Mucosa of descending colon (tissue), 3 donors: ENCODE measurements around the gene CBX3. TPM values are rescaled to one million over a fixed set of nuclear protein-coding genes. Genes with fewer than 3 reads are reported as not detected.
A peak's percentile ranks its signal among the peaks of the same experiment; 100 is the strongest.
"Not testable (repeated sequence)": the region's sequence is repeated elsewhere in the genome, so short reads cannot be mapped to it uniquely, and the experiment has no call there.

Source experiments
- ATAC-seq: fragments of 200-7000 bp; cut with Tn5 transposase; one replicate; pipeline ENCODE4 v1.9.1; 2020; ENCODE audit warnings: mild to moderate bottlenecking, moderate library complexity
- DNase-seq, 3 donors: peaks; one replicate each; pipeline ENCODE4 v3.0.0-alpha.2; 2020
- H3K36me3 ChIP-seq: fragments of 200-600 bp; one replicate; pipeline ENCODE4 v1.8.0; 2021; ENCODE audit warnings: low read depth, mild to moderate bottlenecking
- H3K4me1 ChIP-seq: fragments of 200-600 bp; one replicate; pipeline ENCODE4 v1.8.0; 2021; ENCODE audit warnings: low read depth, mild to moderate bottlenecking
- H3K4me3 ChIP-seq: fragments of 200-600 bp; one replicate; pipeline ENCODE4 v1.8.0; 2021; ENCODE audit warnings: mild to moderate bottlenecking
- H3K9me3 ChIP-seq: fragments of 200-600 bp; one replicate; pipeline ENCODE4 v1.8.0; 2021; ENCODE audit warnings: mild to moderate bottlenecking
- intact Hi-C, 2 donors: fragments of 100-400 bp; cut with DNase I in 1 of 2; cut with micrococcal nuclease in 1 of 2; formaldehyde crosslinking; loops; one replicate each; pipeline versions ENCODE4 v1.11.0 to v1.11.1; 2022; cut with DNase I, micrococcal nuclease
- total RNA-seq, 3 donors: library from RNA; stranded (reverse); fragmentation: NEBNext Ultra II Directional in 2 of 3; extraction: Animal tissue kit (Norgen Biotek cat#: 25700) in 2 of 3; gene quantifications; one replicate each; pipeline versions ENCODE4 v1.2.1 to v1.2.4, GENCODE V29; 2021 to 2023
- TF ChIP-seq, protein P1 (sequence below): fragments of 200-600 bp; IDR thresholded peaks from one replicate; pipeline ENCODE4 v1.8.0; 2022; ENCODE audit warnings: antibody characterized with exemption, mild to moderate bottlenecking
- donor health status: DM: no; HTN: no; CAD: no; lungs with moderate emphysema.
- donor health status: DM: no; HTN: no; CAD: no.
- donor health status: DM: no; HTN: yes; CAD: no.

The CBX3 gene
- total RNA-seq, 3 donors from 2014 or later, result 61.3 to 93.8 (median 81.4) TPM

DNA sequence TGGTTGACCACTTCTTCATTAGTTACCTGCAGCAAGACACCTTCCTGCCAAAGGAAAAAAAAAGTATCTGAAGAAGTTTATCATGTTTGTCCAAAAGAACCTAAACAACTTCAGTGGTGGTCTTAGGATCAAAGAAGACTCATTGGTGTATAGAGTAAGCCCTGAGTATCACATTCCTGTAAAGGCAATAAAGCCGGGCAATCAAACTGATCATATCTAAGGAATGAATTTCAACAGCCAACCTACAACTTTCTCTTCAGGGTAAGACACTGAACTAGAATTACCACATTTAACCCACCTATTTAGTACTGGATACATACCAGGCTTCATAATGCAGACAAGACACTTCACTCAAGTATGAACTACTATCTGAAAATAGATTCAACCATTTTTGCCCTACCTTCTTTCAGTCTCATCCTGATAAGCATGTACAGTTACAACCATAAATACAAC, 11.1 kb upstream of the CBX3 start:
- ATAC-seq, result no peak
- Histone ChIP-seq H3K9me3 (no peaks in the 10 kb centered on the region), H3K36me3 (peaks cover 20% of the 10 kb centered on the region), H3K4me1 (peaks cover 30% of the 10 kb centered on the region), H3K4me3 (no peak overlapping the region)
- intact Hi-C loops, result no loop called here
- TF ChIP-seq, protein P1, sequence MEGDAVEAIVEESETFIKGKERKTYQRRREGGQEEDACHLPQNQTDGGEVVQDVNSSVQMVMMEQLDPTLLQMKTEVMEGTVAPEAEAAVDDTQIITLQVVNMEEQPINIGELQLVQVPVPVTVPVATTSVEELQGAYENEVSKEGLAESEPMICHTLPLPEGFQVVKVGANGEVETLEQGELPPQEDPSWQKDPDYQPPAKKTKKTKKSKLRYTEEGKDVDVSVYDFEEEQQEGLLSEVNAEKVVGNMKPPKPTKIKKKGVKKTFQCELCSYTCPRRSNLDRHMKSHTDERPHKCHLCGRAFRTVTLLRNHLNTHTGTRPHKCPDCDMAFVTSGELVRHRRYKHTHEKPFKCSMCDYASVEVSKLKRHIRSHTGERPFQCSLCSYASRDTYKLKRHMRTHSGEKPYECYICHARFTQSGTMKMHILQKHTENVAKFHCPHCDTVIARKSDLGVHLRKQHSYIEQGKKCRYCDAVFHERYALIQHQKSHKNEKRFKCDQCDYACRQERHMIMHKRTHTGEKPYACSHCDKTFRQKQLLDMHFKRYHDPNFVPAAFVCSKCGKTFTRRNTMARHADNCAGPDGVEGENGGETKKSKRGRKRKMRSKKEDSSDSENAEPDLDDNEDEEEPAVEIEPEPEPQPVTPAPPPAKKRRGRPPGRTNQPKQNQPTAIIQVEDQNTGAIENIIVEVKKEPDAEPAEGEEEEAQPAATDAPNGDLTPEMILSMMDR, result no peak
- DNase-seq, result no peak

DNA sequence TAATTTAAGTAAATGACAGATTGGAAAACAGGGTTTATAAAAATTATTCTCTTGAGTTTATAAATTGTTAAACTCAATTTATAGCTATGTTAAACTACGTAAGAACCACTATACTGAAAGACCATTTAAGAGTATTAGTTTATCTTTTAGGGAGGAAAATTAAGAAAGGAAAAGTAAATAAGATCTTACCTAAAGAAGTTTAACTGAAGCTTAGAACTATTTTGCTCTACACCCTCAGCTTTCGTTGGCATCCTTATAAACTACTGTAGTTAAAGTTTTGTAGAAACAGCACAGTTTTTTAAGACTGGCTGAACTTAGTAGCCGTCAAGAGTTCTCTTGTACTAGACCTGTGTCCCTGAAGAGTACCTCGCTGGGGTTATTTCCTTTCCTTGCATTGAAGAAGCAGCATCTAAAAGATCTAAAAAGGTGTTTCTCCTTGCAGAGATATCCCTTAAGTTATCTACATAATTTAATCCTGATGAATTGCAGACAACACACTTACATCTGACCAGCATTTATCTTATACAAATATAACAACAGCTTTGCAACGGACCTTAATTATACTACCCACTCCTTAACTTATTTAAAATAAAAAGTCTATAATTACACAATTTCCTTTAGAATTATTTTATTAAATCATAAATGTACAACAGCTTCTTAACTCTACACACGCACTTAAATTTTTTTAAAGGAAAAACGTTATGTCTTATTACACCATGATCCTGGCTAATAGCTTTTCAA, 10.1 kb upstream of the CBX3 start:
- Histone ChIP-seq H3K9me3 (no peaks in the 10 kb centered on the region), H3K4me1 (peaks cover 31% of the 10 kb centered on the region), H3K4me3 (no peak overlapping the region), H3K36me3 (peaks cover 20% of the 10 kb centered on the region)
- intact Hi-C loops, result no loop called here
- no peak for ATAC-seq
- TF ChIP-seq, protein P1, result no peak
- DNase-seq, result no peak

DNA sequence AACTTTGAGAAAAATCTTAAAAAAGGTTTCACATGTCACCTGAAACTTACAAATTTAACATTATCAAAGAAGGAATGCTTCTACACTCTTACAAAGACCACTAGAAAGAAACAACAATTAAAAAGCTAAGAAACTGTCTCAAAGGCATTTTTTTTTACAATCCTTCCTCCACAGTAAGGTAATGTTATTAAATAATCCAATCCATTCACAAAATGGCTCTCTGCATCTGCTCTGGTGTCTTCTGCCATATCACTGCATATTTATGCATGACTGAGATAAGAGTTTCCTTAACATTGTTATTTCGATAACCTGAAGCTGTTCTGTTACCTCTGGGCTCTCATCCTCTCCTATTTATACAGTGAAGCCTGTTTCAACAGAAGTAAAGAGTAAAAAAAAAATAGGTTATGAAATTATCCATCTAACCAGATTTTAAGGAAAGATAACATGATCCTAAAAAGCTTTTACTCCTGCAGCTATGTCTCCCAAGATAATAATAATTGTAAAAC, 9.5 kb upstream of the CBX3 start:
- intact Hi-C loops, result no loop called here
- TF ChIP-seq, protein P1, result no peak

DNA sequence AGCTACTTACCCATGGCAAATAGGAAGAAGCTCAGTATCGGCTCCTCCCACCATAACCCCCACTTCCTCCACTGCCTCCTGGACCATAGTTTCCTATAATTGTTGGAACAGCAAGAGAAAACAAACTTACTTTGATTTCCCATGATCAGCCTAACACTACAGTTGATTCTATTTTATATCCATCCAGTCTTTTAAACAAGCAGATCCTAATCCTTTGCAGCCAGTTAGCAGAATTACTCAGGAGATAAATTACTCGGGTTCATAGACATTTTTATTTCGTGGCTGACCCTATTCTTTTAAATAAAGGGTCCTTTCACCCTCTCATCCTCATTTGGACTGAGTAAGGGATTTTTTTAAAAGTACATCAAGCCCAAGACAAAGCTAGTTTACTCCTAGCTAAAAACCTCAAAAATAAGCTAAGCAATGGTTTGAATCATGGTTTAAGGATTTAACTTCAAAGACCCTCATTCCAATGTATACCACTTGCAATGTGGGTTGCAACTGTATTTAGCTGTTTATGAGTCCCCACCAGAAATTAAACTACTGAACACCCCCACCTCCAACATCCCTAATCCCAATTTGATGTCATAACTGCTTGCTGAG, 9.0 kb upstream of the CBX3 start:
- TF ChIP-seq, protein P1, result no peak
- no peaks in the 10 kb centered on the region for H3K9me3 ChIP-seq
- intact Hi-C loops, result no loop called here
- ATAC-seq, result no peak
- no peak overlapping the region for H3K4me3 ChIP-seq
- no peak for DNase-seq
- peaks cover 43% of the 10 kb centered on the region for H3K4me1 ChIP-seq
- H3K36me3 ChIP-seq, result peaks cover 20% of the 10 kb centered on the region

More for the DNA sequence above, 9.5 kb upstream of the CBX3 start:
- ATAC-seq (no peak), DNase-seq (no peak)
- Histone ChIP-seq H3K4me1 (peaks cover 38% of the 10 kb centered on the region), H3K4me3 (no peak overlapping the region), H3K9me3 (no peaks in the 10 kb centered on the region), H3K36me3 (peaks cover 20% of the 10 kb centered on the region)

DNA sequence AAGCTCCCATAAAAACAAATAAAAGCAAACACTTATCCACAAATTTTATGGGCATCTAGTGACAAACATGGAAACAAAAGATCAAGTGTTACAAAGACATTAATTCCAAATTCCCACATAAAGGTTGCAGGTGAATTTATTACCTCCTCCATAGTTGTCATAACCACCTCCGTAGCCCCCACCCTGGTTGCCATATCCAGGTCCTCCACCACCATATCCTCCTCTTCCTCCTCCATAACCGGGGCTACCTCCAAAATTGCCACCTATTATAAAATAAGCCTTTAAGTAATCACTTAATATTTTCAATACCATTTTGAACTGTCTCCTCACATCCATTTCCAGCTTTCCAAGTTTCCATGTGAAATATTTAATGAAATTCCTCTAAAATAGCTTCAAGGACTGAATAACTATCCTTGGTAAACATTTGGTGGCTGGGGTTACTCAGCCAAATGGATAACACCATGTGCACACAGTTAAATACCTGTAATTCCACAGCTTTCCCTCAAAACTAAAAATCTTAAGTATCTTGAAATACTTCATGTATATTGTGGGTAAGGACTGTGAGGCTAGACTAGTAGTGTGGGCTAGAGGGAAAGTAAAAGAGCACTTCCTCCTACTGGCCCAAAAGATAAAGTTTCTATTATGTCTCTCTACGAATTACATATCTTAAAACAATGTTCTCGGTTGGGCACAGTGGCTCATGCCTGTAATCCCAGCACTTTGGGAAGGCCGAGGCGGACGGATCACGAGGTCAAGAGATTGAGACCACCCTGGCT, 7.9 kb upstream of the CBX3 start:
- Histone ChIP-seq H3K9me3 (no peaks in the 10 kb centered on the region), H3K4me3 (no peak overlapping the region), H3K4me1 (peaks cover 43% of the 10 kb centered on the region), H3K36me3 (peaks cover 20% of the 10 kb centered on the region)
- ATAC-seq, result peak; percentile 16
- intact Hi-C loops, result no loop called here
- TF ChIP-seq, protein P1, result no peak
- DNase-seq, result no peak

DNA sequence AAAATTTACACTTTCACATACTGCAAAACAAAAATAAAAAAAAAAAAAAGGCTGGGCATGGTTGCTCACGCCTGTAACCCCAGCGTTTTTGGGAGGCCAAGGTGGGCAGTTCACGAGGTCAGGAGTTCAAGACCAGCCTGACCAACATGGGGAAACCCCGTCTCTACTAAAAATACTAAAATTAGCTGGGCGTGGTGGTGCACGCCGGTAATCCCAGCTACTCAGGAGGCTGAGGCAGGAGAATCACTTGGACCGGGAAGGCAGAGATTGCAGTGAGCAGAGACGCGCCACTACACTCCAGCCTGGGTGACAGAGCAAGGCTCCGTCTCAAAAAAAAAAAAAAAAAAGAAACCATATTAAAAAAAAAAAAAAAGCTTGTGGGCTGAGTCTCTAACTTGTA, 6.8 kb upstream of the CBX3 start:
- H3K9me3 ChIP-seq, DNase-seq, ATAC-seq, H3K4me3 ChIP-seq: not testable (repeated sequence)
- peaks cover 43% of the 10 kb centered on the region for H3K4me1 ChIP-seq
- intact Hi-C loops, result loop anchor here in 1 of 2 donors (5.0 kb wide), 1 partner anchor 102 kb away; no protein-coding TSS in a partner anchor
- H3K36me3 ChIP-seq, result peaks cover 20% of the 10 kb centered on the region
